Testis (tissue), 3 donors: Measurements from ENCODE around the gene CLIP4. TPM values are rescaled to one million over a fixed set of nuclear protein-coding genes. Genes with fewer than 3 reads are reported as not detected.
A peak's percentile ranks its signal among the peaks of the same experiment; 100 is the strongest.

Experiments used
- DNase-seq: peaks from one replicate; pipeline ENCODE4 v3.0.0-alpha.2; 2019
- H3K27ac ChIP-seq, 2 donors: fragments of 200-600 bp; sonication (generic); one replicate each; pipeline ENCODE4 v1.5.1; 2019
- H3K27me3 ChIP-seq: fragments of 200-600 bp; sonication (generic); one replicate; pipeline ENCODE4 v1.5.1; 2019
- H3K36me3 ChIP-seq: fragments of 200-600 bp; sonication (generic); one replicate; pipeline ENCODE4 v1.5.1; 2017; ENCODE audit warnings: low read depth; ENCODE audit errors: missing control alignments
- H3K4me1 ChIP-seq: fragments of 200-600 bp; sonication (generic); one replicate; pipeline ENCODE4 v1.5.1; 2019
- H3K4me3 ChIP-seq, 2 donors: fragments of 200-600 bp; sonication (generic); one replicate each; pipeline ENCODE4 v1.5.1; 2017 to 2019
- H3K9me3 ChIP-seq: fragments of 200-600 bp; sonication (generic); one replicate; pipeline ENCODE4 v1.5.1; 2017
- CTCF ChIP-seq, 3 experiments: fragments of 450-650 bp in 2 of 3; fragments of 200-600 bp in 1 of 3; sonication (generic) in 1 of 3; IDR thresholded peaks; one replicate each; pipeline ENCODE4 v1.5.1; 2016 to 2019; ENCODE audit warnings: antibody characterized with exemption in 3 of 3, mild to moderate bottlenecking in 2 of 3, moderate library complexity in 1 of 3
- POLR2A ChIP-seq: fragments of 450-650 bp; IDR thresholded peaks from one replicate; pipeline ENCODE4 v1.6.1; 2017; ENCODE audit warnings: antibody characterized with exemption, mild to moderate bottlenecking, moderate library complexity
- WGBS, 2 donors: methylation state at CpG; one replicate each; pipeline ENCODE4 v1.1.5; 2018; 5-methylcytosine and 5-hydroxymethylcytosine counted together
- intact Hi-C: fragments of 100-400 bp; cut with DNase I; formaldehyde crosslinking; loops from one replicate; pipeline ENCODE4 v1.15.1; 2023; ENCODE audit warnings: low total_unique reads
- polyA plus RNA-seq: library from polyadenylated mRNA; stranded (reverse); fragments of 350-450 nt; fragmentation: Illumina TruSeq; extraction: RNeasy Lipid Tissue Mini Kit (QIAGEN cat#74804); gene quantifications from one replicate; pipeline ENCODE4 v1.2.3, GENCODE V29; 2014; ENCODE audit warnings: low read depth, low replicate concordance; ENCODE audit not compliant: insufficient read depth
- total RNA-seq, 2 donors: library from RNA; depleted of rRNA; stranded (reverse); fragments of >200 nt; gene quantifications; one replicate each; pipeline ENCODE4 v1.2.3, GENCODE V29; 2016

CLIP4 gene
- total and polyA plus RNA-seq, 3 donors from 2014 or later: 38.2 to 54.3 (median 43.1) TPM

GRCh38 chr2:29112379-29112778, 2.8 kb upstream of the CLIP4 start:
- DNase-seq: no peak
- Histone ChIP-seq H3K27ac (no peak overlapping the region), H3K27me3 (no peaks in the 10 kb centered on the region), H3K4me3 (no peak overlapping the region), H3K4me1 (peaks cover 6% of the 10 kb centered on the region), H3K36me3 (no peaks in the 10 kb centered on the region), H3K9me3 (no peaks in the 10 kb centered on the region)
- intact Hi-C loops: no loop called here
- TF ChIP-seq POLR2A (no peak), CTCF (IDR thresholded peaks at IDR 0.05) (no peak)

GRCh38 chr2:29113027-29113686, 2.1 kb upstream of the CLIP4 start:
- H3K27ac ChIP-seq: no peak overlapping the region
- TF ChIP-seq CTCF (IDR thresholded peaks at IDR 0.05) (peak in 1 of 3 experiments; percentile 5), POLR2A (no peak)
- no peak for DNase-seq

GRCh38 chr2:29113891-29114321, 1.3 kb upstream of the CLIP4 start:
- Histone ChIP-seq H3K36me3 (no peaks in the 10 kb centered on the region), H3K4me1 (peaks cover 6% of the 10 kb centered on the region), H3K4me3 (no peak overlapping the region), H3K27me3 (no peaks in the 10 kb centered on the region), H3K27ac (no peak overlapping the region), H3K9me3 (no peaks in the 10 kb centered on the region)
- intact Hi-C loops: no loop called here
- peak; percentile 60 for DNase-seq
- TF ChIP-seq CTCF (IDR thresholded peaks at IDR 0.05): no peak
- TF ChIP-seq POLR2A: no peak
- WGBS, 2 donors: 39 to 56% methylated on average over 4 of the region's 4 CpGs

More at GRCh38 chr2:29113027-29113686, 2.1 kb upstream of the CLIP4 start:
- no peaks in the 10 kb centered on the region for H3K9me3 ChIP-seq
- no peak overlapping the region for H3K4me3 ChIP-seq
- H3K4me1 ChIP-seq: peaks cover 6% of the 10 kb centered on the region
- no peaks in the 10 kb centered on the region for H3K36me3 ChIP-seq
- WGBS, 2 donors: 70 to 79% methylated on average over 5 of the region's 5 CpGs
- intact Hi-C loops: no loop called here
- no peaks in the 10 kb centered on the region for H3K27me3 ChIP-seq

GRCh38 chr2:29114586-29114945, 649 bp upstream of the CLIP4 start:
- peak; percentile 37 for DNase-seq
- H3K27me3 ChIP-seq: no peaks in the 10 kb centered on the region
- peak overlapping the region; percentile 85 to 88 for H3K27ac ChIP-seq
- peak overlapping the region; percentile 71 to 83 for H3K4me3 ChIP-seq
- TF ChIP-seq CTCF (IDR thresholded peaks at IDR 0.05): no peak
- H3K4me1 ChIP-seq: peaks cover 6% of the 10 kb centered on the region
- intact Hi-C loops: no loop called here
- WGBS, 2 donors: 30 to 38% methylated on average over 10 of the region's 10 CpGs
- H3K36me3 ChIP-seq: no peaks in the 10 kb centered on the region
- H3K9me3 ChIP-seq: no peaks in the 10 kb centered on the region
